ENCODE results near the gene SIK3.

DNA sequence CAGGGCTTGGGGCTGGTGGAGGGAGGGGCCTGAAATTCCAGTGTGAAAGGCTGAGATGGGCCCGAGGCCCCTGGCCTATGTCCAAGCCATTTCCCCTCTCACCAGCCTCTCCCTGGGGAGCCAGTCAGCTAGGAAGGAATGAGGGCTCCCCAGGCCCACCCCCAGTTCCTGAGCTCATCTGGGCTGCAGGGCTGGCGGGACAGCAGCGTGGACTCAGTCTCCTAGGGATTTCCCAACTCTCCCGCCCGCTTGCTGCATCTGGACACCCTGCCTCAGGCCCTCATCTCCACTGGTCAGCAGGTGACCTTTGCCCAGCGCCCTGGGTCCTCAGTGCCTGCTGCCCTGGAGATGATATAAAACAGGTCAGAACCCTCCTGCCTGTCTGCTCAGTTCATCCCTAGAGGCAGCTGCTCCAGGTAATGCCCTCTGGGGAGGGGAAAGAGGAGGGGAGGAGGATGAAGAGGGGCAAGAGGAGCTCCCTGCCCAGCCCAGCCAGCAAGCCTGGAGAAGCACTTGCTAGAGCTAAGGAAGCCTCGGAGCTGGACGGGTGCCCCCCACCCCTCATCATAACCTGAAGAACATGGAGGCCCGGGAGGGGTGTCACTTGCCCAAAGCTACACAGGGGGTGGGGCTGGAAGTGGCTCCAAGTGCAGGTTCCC is 268.6 kb downstream of the SIK3 start, which contains the start of gene APOC3:
- no peak for TF ChIP-seq FOXM1 (IDR thresholded peaks at IDR 0.05; ENCODE audit: borderline replicate concordance, low read depth)
- TF ChIP-seq, protein P1, sequence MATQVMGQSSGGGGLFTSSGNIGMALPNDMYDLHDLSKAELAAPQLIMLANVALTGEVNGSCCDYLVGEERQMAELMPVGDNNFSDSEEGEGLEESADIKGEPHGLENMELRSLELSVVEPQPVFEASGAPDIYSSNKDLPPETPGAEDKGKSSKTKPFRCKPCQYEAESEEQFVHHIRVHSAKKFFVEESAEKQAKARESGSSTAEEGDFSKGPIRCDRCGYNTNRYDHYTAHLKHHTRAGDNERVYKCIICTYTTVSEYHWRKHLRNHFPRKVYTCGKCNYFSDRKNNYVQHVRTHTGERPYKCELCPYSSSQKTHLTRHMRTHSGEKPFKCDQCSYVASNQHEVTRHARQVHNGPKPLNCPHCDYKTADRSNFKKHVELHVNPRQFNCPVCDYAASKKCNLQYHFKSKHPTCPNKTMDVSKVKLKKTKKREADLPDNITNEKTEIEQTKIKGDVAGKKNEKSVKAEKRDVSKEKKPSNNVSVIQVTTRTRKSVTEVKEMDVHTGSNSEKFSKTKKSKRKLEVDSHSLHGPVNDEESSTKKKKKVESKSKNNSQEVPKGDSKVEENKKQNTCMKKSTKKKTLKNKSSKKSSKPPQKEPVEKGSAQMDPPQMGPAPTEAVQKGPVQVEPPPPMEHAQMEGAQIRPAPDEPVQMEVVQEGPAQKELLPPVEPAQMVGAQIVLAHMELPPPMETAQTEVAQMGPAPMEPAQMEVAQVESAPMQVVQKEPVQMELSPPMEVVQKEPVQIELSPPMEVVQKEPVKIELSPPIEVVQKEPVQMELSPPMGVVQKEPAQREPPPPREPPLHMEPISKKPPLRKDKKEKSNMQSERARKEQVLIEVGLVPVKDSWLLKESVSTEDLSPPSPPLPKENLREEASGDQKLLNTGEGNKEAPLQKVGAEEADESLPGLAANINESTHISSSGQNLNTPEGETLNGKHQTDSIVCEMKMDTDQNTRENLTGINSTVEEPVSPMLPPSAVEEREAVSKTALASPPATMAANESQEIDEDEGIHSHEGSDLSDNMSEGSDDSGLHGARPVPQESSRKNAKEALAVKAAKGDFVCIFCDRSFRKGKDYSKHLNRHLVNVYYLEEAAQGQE (IDR thresholded peaks at IDR 0.05; ENCODE audit: low read depth): no peak
- no peak for TF ChIP-seq YY1 (IDR thresholded peaks at IDR 0.05; ENCODE audit: low read depth)
- no peak for TF ChIP-seq EP300 (IDR thresholded peaks at IDR 0.05; ENCODE audit: borderline replicate concordance)
- no peak for TF ChIP-seq TEAD4 (IDR thresholded peaks at IDR 0.05)
- no peak for TF ChIP-seq CEBPB (IDR thresholded peaks at IDR 0.05)
- TF ChIP-seq TAF1 (IDR thresholded peaks at IDR 0.05; ENCODE audit: low read depth): no peak
- TF ChIP-seq NFIC (IDR thresholded peaks at IDR 0.05): no peak
- TF ChIP-seq EGR1 (IDR thresholded peaks at IDR 0.05): no peak
- no peak for TF ChIP-seq CREB1 (IDR thresholded peaks at IDR 0.05; ENCODE audit: low read depth)
- TF ChIP-seq, protein P2, sequence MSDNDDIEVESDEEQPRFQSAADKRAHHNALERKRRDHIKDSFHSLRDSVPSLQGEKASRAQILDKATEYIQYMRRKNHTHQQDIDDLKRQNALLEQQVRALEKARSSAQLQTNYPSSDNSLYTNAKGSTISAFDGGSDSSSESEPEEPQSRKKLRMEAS (IDR thresholded peaks at IDR 0.05): no peak
- TF ChIP-seq RAD21 (IDR thresholded peaks at IDR 0.05; ENCODE audit: low read depth): no peak
